Omental fat pad (tissue), 4 donors: ENCODE measurements around the gene DNHD1. TPM values are rescaled to one million over a fixed set of nuclear protein-coding genes. Genes with fewer than 3 reads are reported as not detected.

Experiments used
- ATAC-seq: fragments of 150-250 bp; one replicate; pipeline ENCODE4 v1.9.1; 2016; ENCODE audit warnings: mild to moderate bottlenecking, moderate library complexity; ENCODE audit not compliant: low FRiP score
- DNase-seq: peaks from one replicate; pipeline ENCODE4 v3.0.0-alpha.2; 2019; ENCODE audit warnings: low spot score
- CTCF ChIP-seq, 3 donors: fragments of 450-650 bp; IDR thresholded peaks; one replicate each; pipeline ENCODE4 v1.5.1; 2016 to 2017; ENCODE audit warnings: antibody characterized with exemption in 3 of 3, mild to moderate bottlenecking in 3 of 3, moderate library complexity in 2 of 3
- total RNA-seq, 4 donors: library from RNA; depleted of rRNA; stranded (reverse); fragments of >200 nt; gene quantifications; one replicate each; pipeline ENCODE4 v1.1.0, GENCODE V29; 2016

The DNHD1 gene
- total RNA-seq, 4 donors from 2014 or later: 11.7 to 20.5 (median 16.6) TPM

GRCh38 chr11:6587360-6587953, 90.4 kb downstream of the DNHD1 start:
- no peak for DNase-seq
- TF ChIP-seq CTCF (IDR thresholded peaks at IDR 0.05): no peak
- no peak for ATAC-seq

DNA sequence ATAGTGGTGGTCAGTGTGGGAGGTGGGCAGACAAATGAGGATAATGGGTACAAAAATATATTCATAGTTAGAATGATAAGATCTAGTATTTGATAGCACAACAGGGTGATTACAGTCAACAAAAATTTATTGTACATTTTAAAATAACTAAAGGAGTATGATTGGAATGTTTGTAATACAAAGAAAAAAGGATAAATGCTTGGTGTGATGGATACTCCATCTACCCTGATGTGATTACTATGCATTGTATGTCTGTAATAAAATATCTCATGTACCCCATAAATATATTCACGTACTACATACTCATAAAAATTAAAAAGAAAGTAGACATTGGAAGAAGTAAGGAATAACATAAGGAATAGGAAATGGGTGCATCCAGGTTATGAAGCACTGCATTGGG, 90.9 kb downstream of the DNHD1 start:
- no peak for TF ChIP-seq CTCF (IDR thresholded peaks at IDR 0.05)
- ATAC-seq (no peak), DNase-seq (no peak)

GRCh38 chr11:6594142-6594768, 97.2 kb downstream of the DNHD1 start:
- ATAC-seq: no peak
- TF ChIP-seq CTCF (IDR thresholded peaks at IDR 0.05): no peak
- DNase-seq: no peak

DNA sequence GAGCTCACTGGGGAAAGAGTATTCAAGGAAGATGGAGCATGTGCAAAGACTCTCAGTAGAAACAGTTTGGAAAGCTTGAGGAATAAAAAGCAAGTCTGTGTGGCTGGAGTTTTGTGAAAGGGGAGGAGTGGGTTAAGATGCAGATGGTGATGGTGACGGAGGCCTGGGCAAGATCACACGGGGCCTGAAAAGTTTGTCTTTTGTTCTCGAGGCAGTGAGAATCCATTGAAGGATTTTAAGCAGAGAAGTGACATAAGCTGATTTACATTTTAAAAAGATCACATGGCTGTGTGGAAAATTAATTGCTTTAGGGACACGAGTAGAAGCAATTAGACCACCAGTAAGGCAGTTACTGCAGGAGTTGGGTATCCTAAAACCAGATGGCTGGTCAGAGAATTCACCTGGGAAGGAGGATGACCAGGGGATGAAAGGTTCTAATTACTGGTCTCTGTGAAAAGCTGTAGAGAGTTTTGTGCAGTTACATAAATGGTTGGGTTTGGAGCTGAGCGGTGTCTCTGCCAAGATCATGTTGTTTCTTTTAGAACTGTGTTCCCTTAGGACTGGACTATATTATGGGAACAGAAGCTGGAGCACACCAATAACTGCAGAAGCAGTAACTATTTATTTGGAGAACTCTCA, 99.3 kb downstream of the DNHD1 start:
- TF ChIP-seq CTCF (IDR thresholded peaks at IDR 0.05): no peak
- ATAC-seq (no peak), DNase-seq (no peak)

GRCh38 chr11:6598555-6598954, 101.5 kb downstream of the DNHD1 start:
- TF ChIP-seq CTCF (IDR thresholded peaks at IDR 0.05): no peak
- ATAC-seq: no peak

DNA sequence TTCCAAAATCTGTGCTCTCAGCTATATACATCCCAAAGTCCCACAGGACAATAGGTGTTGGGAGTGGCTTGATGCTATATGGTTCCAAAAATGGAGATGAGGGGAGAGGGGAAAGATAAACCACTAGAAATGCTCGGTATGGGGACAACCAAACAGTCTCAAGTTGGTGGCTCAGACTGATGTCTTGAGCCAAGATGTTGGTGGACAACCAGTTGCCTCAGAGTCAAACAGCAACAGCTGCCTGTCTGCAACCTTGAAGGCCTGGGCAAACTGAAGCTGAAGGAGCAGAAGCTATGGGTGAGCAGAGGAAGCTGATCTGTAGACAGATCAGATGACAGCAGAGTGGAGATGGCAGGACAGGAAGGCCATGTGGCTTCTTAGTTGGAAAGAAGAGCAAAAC, 102.4 kb downstream of the DNHD1 start:
- TF ChIP-seq CTCF (IDR thresholded peaks at IDR 0.05): no peak
- no peak for DNase-seq
- no peak for ATAC-seq

More at GRCh38 chr11:6598555-6598954, 101.5 kb downstream of the DNHD1 start:
- no peak for DNase-seq
